NCI-H226 (cell line): Measurements from ENCODE around the gene QRICH2.
"Not testable (repeated sequence)": the region's sequence is repeated elsewhere in the genome, so short reads cannot be mapped to it uniquely, and the experiment has no call there.

ENCODE experiments used
- DNase-seq: peaks from one replicate; pipeline ENCODE4 v3.0.0-alpha.2; 2015

Gene QRICH2

GRCh38 chr17:76265624-76266243 is 42.3 kb downstream of the QRICH2 start:
- DNase-seq: peak; percentile 29

GRCh38 chr17:76264755-76265623 is 43.1 kb downstream of the QRICH2 start, which contains the start of gene UBALD2:
Gene UBALD2, plus strand, starts transcription at chr17:76265348. Its CDS starts 158 bp downstream, at chr17:76265506.
- DNase-seq: peak; percentile 99

- no peak for DNase-seq
Observed at GRCh38 chr17:76264425-76264754, 43.7 kb downstream of the QRICH2 start.

GRCh38 chr17:76263896-76264295 is 44.2 kb downstream of the QRICH2 start:
- no peak for DNase-seq

GRCh38 chr17:76262732-76263344 is 45.2 kb downstream of the QRICH2 start:
- DNase-seq: no peak

- no peak for DNase-seq
Observed at GRCh38 chr17:76261421-76262215, 46.5 kb downstream of the QRICH2 start.

GRCh38 chr17:76260669-76261068 is 47.4 kb downstream of the QRICH2 start:
- DNase-seq: no peak

GRCh38 chr17:76260220-76260619 is 47.9 kb downstream of the QRICH2 start:
- no peak for DNase-seq

- not testable (repeated sequence) for DNase-seq
Observed at GRCh38 chr17:76256430-76257050, 51.5 kb downstream of the QRICH2 start.

- DNase-seq: no peak
Observed at GRCh38 chr17:76255801-76256429, 52.2 kb downstream of the QRICH2 start.

GRCh38 chr17:76254275-76254674 is 53.8 kb downstream of the QRICH2 start:
- no peak for DNase-seq

- no peak for DNase-seq
Observed at GRCh38 chr17:76253841-76254240, 54.2 kb downstream of the QRICH2 start.

GRCh38 chr17:76252967-76253766 is 54.9 kb downstream of the QRICH2 start:
- DNase-seq: not testable (repeated sequence)

GRCh38 chr17:76252040-76252954 is 55.8 kb downstream of the QRICH2 start:
- DNase-seq: peak; percentile 92

- DNase-seq: no peak
Observed at GRCh38 chr17:76251478-76252039, 56.5 kb downstream of the QRICH2 start.

GRCh38 chr17:76250141-76250540 is 57.9 kb downstream of the QRICH2 start:
- DNase-seq: no peak

GRCh38 chr17:76248013-76248782 is 59.9 kb downstream of the QRICH2 start:
- DNase-seq: peak; percentile 12

- no peak for DNase-seq
Observed at GRCh38 chr17:76247304-76247703, 60.8 kb downstream of the QRICH2 start.
